Measurements from ENCODE around the gene OTUB1.

DNA sequence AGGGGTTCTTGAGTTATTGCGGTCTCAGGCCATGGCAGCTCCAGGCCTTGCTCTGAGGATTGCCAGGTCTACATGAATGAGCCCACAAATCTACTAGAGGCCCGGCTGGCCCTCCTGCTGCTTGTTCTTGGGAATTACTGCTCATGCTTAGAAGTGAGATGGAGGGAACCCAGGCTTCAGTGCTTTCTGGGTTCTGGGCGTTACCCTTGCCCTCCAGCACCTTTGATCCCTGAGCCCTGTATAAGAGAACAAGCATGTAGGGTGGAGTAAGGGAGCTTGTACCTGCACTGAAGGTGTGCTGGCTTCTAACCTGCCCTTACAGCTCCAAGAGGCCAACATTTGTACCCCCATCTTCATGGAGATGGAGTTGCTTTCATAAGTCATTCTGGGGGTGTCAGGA is 43.4 kb upstream of the OTUB1 start:
- TF ChIP-seq, protein P1, sequence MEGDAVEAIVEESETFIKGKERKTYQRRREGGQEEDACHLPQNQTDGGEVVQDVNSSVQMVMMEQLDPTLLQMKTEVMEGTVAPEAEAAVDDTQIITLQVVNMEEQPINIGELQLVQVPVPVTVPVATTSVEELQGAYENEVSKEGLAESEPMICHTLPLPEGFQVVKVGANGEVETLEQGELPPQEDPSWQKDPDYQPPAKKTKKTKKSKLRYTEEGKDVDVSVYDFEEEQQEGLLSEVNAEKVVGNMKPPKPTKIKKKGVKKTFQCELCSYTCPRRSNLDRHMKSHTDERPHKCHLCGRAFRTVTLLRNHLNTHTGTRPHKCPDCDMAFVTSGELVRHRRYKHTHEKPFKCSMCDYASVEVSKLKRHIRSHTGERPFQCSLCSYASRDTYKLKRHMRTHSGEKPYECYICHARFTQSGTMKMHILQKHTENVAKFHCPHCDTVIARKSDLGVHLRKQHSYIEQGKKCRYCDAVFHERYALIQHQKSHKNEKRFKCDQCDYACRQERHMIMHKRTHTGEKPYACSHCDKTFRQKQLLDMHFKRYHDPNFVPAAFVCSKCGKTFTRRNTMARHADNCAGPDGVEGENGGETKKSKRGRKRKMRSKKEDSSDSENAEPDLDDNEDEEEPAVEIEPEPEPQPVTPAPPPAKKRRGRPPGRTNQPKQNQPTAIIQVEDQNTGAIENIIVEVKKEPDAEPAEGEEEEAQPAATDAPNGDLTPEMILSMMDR (IDR thresholded peaks at IDR 0.05), result no peak
- TF ChIP-seq POLR2A (IDR thresholded peaks at IDR 0.05; ENCODE audit: low read depth), result no peak
- TF ChIP-seq POLR2AphosphoS5 (IDR thresholded peaks at IDR 0.05), result no peak

Data from esophagus muscularis mucosa (tissue), 3 donors.